Common myeloid progenitor, CD34-positive (primary cell): Measurements from ENCODE around the gene BATF.
A peak's percentile ranks its signal among the peaks of the same experiment; 100 is the strongest.

ENCODE experiments used
- CTCF ChIA-PET: fragments of 350-600 bp; sonication (Branson Sonifier 250); formaldehyde crosslinking; loops from one replicate; lab custom pipeline; 2021; ENCODE audit warnings: antibody characterized with exemption; lab: Charles Lee
- POLR2A ChIA-PET: fragments of 350-600 bp; sonication (Branson Sonifier 250); formaldehyde crosslinking; loops from one replicate; lab custom pipeline; 2021; ENCODE audit warnings: antibody characterized with exemption; lab: Charles Lee
- DNase-seq, 3 donors: peaks; one replicate each; pipeline versions ENCODE4 v3.0.0 to v3.0.0-alpha.2; 2013
- H3K27ac ChIP-seq, 2 experiments: 1 replicate in 1 of 2; 2 replicates in 1 of 2; pipeline ENCODE4 v1.7.0; 2013; ENCODE audit warnings: inconsistent platforms in 2 of 2, low read length in 2 of 2, mild to moderate bottlenecking in 2 of 2, low read depth in 1 of 2, moderate library complexity in 1 of 2; ENCODE audit not compliant: severe bottlenecking in 2 of 2, insufficient read depth in 1 of 2, poor library complexity in 1 of 2
- H3K27me3 ChIP-seq, 5 experiments: replicated peaks in 2 of 5; 1 replicate in 3 of 5; 2 replicates in 2 of 5; pipeline versions ENCODE4 v1.6.1 to v1.7.0; 2013; ENCODE audit warnings: low read length in 4 of 5, mild to moderate bottlenecking in 2 of 5, moderate library complexity in 2 of 5, inconsistent platforms in 1 of 5; ENCODE audit not compliant: insufficient read depth in 5 of 5, control insufficient read depth in 4 of 5
- H3K36me3 ChIP-seq, 4 experiments: 1 replicate in 2 of 4; 2 replicates in 2 of 4; pipeline versions ENCODE4 v1.6.1 to v1.7.0; 2013; ENCODE audit warnings: low read length in 3 of 4, control low read depth in 1 of 4, mild to moderate bottlenecking in 1 of 4; ENCODE audit not compliant: control insufficient read depth in 4 of 4, insufficient read depth in 4 of 4
- H3K4me1 ChIP-seq, 4 experiments: 1 replicate in 3 of 4; 2 replicates in 1 of 4; pipeline versions ENCODE4 v1.6.1 to v1.7.1; 2013; ENCODE audit warnings: low read length in 3 of 4, mild to moderate bottlenecking in 3 of 4, control low read depth in 1 of 4, inconsistent platforms in 1 of 4, moderate library complexity in 1 of 4; ENCODE audit not compliant: control insufficient read depth in 4 of 4, insufficient read depth in 4 of 4; ENCODE audit errors: control extremely low read depth in 1 of 4
- H3K4me3 ChIP-seq, 7 experiments: 1 replicate in 4 of 7; 2 replicates in 3 of 7; pipeline versions ENCODE4 v1.5.1 to v1.7.0; 2013; ENCODE audit warnings: mild to moderate bottlenecking in 7 of 7, low read length in 6 of 7, moderate library complexity in 6 of 7, inconsistent platforms in 2 of 7, low read depth in 2 of 7, control low read depth in 1 of 7; ENCODE audit not compliant: insufficient read depth in 4 of 7, control insufficient read depth in 1 of 7; ENCODE audit errors: extremely low read depth in 1 of 7
- H3K9me3 ChIP-seq, 5 experiments: 1 replicate in 4 of 5; 2 replicates in 1 of 5; pipeline versions ENCODE4 v1.6.1 to v1.7.1; 2013; ENCODE audit warnings: low read length in 4 of 5, mild to moderate bottlenecking in 2 of 5, inconsistent platforms in 1 of 5, low read depth in 1 of 5, moderate library complexity in 1 of 5; ENCODE audit not compliant: control insufficient read depth in 4 of 5, insufficient read depth in 2 of 5; ENCODE audit errors: control extremely low read depth in 1 of 5
- WGBS: methylation state at CpG from one replicate; pipeline ENCODE4 v1.1.5; 2013; ENCODE audit not compliant: insufficient coverage; 5-methylcytosine and 5-hydroxymethylcytosine counted together

BATF gene

DNA sequence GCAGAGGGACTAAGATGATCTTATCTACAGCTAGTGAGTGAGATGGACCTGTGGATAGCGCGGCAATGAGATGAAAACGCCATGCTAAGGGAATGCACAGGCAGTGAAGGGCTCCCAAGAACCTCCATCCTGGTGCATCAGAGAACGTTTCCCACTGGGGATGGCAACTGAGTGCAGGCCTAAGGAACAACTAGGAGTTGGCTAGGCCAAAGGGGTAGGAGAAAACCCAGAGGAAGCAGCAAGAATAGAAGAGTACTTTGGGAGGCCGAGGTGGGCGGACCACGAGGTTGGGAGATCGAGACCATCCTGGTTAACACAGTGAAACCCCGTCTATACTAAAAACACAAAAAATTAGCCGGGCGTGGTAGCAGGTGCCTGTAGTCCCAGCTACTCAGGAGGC is 24.6 kb upstream of the BATF start:
- WGBS = 89% methylated on average over 8 of the region's 11 CpGs
- Histone ChIP-seq H3K4me1 (peaks cover 8 to 45% (median 34%) of the 10 kb centered on the region in 4 experiments), H3K36me3 (no peaks in the 10 kb centered on the region), H3K27me3 (no peaks in the 10 kb centered on the region), H3K9me3 (no peaks in the 10 kb centered on the region), H3K4me3 (peak overlapping the region in 1 of 7 experiments; percentile 7), H3K27ac (no peak overlapping the region)
- ChIA-PET CTCF (interaction anchor here (0.9 to 3.2 kb wide), 9 partner anchors 9 to 190 kb away, joined by 3 to 22 read pairs (median 8); no protein-coding TSS in a partner anchor), POLR2A (interaction anchor here (0.5 to 0.6 kb wide), 2 partner anchors 57 to 123 kb away, joined by 3 read pairs; no protein-coding TSS in a partner anchor)
- DNase-seq = no peak

DNA sequence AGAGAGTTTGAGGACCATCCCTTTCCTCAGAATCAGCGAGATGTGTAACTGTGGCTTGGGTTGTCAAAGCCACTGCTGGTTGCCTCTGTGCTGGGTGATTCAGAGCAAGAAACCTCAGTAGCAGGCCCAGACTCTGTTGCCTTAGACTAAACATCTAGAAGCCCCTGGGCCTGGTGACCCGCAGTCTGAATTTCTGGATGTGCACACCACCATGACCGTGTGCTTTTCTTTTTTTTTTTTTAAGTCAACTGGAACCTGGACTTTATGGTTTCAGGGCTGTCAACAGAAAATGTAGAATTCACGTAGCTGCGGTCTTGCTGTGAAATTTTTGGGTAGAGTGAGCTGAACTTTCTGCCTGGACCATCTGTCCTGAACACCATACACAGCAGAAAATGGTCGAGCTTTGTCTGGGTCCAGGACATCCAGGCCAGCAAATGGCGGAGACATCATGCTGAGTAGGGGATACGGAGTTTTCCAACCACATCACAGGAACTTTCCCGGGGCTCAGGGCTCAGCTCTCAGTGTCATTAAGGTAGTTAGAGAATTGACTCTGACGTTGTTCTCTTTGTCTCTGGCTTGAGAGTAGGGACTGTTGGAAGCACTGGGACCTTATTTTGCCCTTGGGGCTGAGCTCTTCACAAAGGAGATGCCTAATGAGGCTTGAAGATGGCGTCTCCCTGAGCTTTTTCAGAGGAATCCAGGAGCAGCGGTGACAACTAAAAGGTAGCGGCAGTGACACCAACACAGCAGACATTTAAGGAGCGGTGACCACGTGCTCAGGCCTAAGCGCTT is 23.0 kb upstream of the BATF start:
- 98% methylated on average over 13 of the region's 16 CpGs for WGBS
- Histone ChIP-seq H3K4me1 (peaks cover 8 to 33% (median 28%) of the 10 kb centered on the region in 4 experiments), H3K4me3 (no peak overlapping the region), H3K27ac (no peak overlapping the region), H3K36me3 (no peaks in the 10 kb centered on the region), H3K9me3 (no peaks in the 10 kb centered on the region), H3K27me3 (no peaks in the 10 kb centered on the region)
- ChIA-PET CTCF (interaction anchor here (0.9 to 2.6 kb wide), 3 partner anchors 8 to 16 kb away, joined by 3 to 8 read pairs (median 7); no protein-coding TSS in a partner anchor), POLR2A (no interaction called here)
- no peak for DNase-seq

DNA sequence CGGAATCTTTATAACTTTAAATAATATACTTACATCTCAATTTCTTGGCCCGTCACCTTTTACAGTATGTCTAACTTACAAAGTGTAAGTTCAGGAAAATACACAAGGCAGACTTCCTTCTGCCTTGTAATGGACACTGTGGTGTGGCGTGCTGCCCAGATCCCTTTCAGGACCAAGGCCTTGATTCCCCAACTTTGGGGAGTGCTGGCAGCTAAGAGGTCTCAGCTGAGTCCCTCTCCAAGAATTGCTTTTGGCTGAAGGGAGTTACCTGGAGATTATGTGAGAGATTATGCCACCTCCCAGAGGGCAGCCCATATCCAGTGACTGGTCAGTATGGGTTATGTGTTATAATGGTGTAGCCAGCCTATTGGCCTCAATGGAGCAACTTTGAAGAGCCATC is 21.2 kb upstream of the BATF start:
- no peak for DNase-seq
- no peaks in the 10 kb centered on the region for H3K9me3 ChIP-seq
- H3K4me3 ChIP-seq = no peak overlapping the region
- POLR2A ChIA-PET = no interaction called here
- CTCF ChIA-PET = interaction anchor here (1.0 kb wide), 1 partner anchor 60 kb away, joined by 3 read pairs; no protein-coding TSS in a partner anchor
- no peaks in the 10 kb centered on the region for H3K36me3 ChIP-seq
- WGBS = 100% methylated on average over 1 of the region's 3 CpGs
- peaks cover 3 to 21% (median 18%) of the 10 kb centered on the region in 4 experiments for H3K4me1 ChIP-seq
- no peaks in the 10 kb centered on the region for H3K27me3 ChIP-seq
- H3K27ac ChIP-seq = no peak overlapping the region

DNA sequence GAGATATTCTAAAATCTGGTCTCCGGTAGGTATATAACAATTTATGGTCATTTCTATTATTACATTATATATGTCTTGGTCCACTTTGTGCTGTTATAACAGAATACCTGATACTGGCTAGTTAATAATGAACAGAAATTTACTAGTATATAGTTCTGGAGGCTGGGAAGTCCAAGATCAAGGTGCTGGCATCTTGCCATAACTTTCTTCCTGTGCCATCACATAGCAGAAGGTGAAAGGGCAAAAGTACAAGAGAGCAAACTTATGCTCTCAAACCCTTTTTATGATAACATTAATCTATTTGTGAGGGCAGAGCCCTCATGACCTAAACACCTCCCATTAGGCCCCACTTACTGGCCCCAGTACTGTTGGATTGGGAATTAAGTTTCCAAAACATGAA is 17.9 kb upstream of the BATF start:
- no CpG with 5 or more reads among the region's 1 CpG for WGBS
- ChIA-PET POLR2A (no interaction called here), CTCF (interaction anchor here (1.4 kb wide), 1 partner anchor 14 kb away, joined by 4 read pairs; no protein-coding TSS in a partner anchor)
- Histone ChIP-seq H3K4me3 (no peak overlapping the region), H3K4me1 (peaks cover 0 to 3% (median 0%) of the 10 kb centered on the region in 4 experiments), H3K36me3 (no peaks in the 10 kb centered on the region), H3K27me3 (no peaks in the 10 kb centered on the region), H3K27ac (no peak overlapping the region), H3K9me3 (peaks cover 0 to 5% (median 0%) of the 10 kb centered on the region in 5 experiments)
- DNase-seq = no peak

DNA sequence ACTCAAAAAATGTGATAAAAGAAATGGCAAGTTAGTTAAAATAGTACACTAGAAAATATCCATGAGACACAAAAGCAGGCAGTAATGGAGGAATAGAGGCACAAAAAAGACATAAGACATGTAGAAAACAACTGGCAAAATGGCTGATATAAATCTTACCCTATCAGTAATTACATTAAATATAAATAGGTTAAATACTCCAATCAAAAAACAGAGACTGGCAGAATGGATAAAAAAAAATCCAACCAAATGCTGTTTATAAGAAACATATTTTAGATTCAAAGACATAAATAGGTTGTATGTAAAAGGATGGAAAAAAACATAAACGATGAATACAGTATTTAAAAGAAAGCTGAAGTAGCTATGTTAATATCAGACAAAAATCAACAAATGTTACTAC is 15.3 kb upstream of the BATF start:
- H3K27me3 ChIP-seq = no peaks in the 10 kb centered on the region
- no CpG with 5 or more reads among the region's 1 CpG for WGBS
- no peaks in the 10 kb centered on the region for H3K36me3 ChIP-seq
- no peak overlapping the region for H3K27ac ChIP-seq
- peaks cover 0 to 13% (median 3%) of the 10 kb centered on the region in 5 experiments for H3K9me3 ChIP-seq
- no peak overlapping the region for H3K4me3 ChIP-seq
- ChIA-PET POLR2A (no interaction called here), CTCF (interaction anchor here (1.4 to 3.5 kb wide), 3 partner anchors 8 to 10 kb away, joined by 3 to 12 read pairs (median 4); no protein-coding TSS in a partner anchor)
- no peaks in the 10 kb centered on the region for H3K4me1 ChIP-seq
- DNase-seq = no peak

DNA sequence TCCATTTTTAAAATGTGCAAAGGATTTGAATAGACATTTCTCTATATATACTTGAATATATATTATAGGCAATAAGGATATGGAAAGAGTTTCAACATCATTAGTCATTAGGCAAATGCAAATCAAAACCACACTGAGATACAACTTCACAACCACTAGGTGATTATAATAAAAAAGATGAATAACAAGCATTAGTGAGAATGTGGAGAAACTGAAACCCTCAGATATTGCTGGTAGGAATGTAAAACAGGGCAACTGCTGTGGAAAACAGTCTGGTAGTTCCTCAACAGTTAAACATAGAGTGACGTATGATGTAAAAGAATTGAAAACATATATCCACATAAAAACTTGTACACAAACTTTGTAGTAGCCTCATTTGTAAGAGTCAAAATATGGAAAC is 11.7 kb upstream of the BATF start:
- POLR2A ChIA-PET = no interaction called here
- CTCF ChIA-PET = interaction anchor here (1.6 kb wide), 1 partner anchor 14 kb away, joined by 5 read pairs; no protein-coding TSS in a partner anchor
- no peak overlapping the region for H3K27ac ChIP-seq
- peaks cover 0 to 14% (median 3%) of the 10 kb centered on the region in 5 experiments for H3K9me3 ChIP-seq
- no peaks in the 10 kb centered on the region for H3K36me3 ChIP-seq
- no peak overlapping the region for H3K4me3 ChIP-seq
- no peak for DNase-seq
- H3K4me1 ChIP-seq = peaks cover 7 to 18% (median 13%) of the 10 kb centered on the region in 4 experiments
- WGBS = no CpG with 5 or more reads among the region's 1 CpG
- H3K27me3 ChIP-seq = no peaks in the 10 kb centered on the region

DNA sequence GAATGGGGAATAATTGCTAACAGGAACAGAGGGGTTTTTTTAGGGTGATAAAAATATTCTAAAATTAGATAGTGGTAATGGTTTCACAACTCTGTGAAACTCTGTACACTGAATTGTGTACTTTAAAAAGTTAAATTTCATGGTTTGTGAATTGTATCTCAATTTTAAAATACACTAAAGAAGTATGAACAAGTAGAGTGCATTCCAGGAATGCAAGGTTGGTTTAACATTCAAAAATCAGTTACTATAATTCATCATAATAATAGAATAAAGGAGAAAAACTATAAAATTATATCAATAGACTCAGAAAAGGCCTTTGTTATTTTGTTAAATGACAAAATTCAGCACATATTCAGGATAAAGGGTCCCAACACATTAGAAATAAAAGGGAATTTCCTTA is 11.1 kb upstream of the BATF start:
- ChIA-PET CTCF (interaction anchor here (1.5 to 1.6 kb wide), 2 partner anchors 12 to 15 kb away, joined by 5 to 7 read pairs; no protein-coding TSS in a partner anchor), POLR2A (interaction anchor here (0.7 kb wide), 1 partner anchor 227 kb away, joined by 3 read pairs; no protein-coding TSS in a partner anchor)
- no peak overlapping the region for H3K27ac ChIP-seq
- H3K27me3 ChIP-seq = no peaks in the 10 kb centered on the region
- H3K4me3 ChIP-seq = no peak overlapping the region
- no peaks in the 10 kb centered on the region for H3K36me3 ChIP-seq
- no peak for DNase-seq
- peaks cover 7 to 25% (median 19%) of the 10 kb centered on the region in 4 experiments for H3K4me1 ChIP-seq
- peaks cover 0 to 14% (median 3%) of the 10 kb centered on the region in 5 experiments for H3K9me3 ChIP-seq
